ENCODE data around the gene THOP1.
A peak's percentile ranks its signal among the peaks of the same experiment; 100 is the strongest.

THOP1 gene

DNA sequence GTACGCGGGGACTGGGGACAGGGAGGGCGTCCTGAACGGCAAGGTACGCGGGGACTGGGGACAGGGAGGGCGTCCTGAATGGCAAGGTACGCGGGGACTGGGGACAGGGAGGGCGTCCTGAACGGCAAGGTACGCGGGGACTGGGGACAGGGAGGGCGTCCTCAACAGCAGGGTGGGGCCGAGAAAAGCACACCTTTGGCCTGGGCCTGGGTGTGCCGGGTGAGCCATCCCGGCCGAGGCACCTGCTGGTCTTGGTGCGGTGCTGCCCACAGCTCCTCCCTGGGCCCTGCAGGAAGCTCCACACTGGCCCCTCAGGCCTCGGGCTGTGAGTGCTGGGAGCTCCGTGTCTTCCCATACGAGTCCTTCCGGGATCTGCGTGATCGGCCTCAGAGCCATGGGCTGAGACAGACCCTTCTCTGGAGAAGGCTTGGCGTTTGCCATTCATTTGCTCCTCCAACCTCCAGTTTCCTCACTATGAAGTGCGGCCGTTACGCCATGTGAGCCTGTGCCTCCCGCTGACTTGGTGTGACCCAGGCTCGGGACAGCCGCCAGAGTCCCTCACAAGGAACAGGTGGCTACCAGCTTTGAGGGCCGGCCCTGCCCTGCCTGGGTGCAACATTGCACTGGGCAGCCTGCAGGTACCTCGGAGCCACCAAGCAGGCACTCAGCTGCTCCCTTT, 26.6 kb downstream of the THOP1 start:
- no peak for DNase-seq (ENCODE audit: low read depth in 1 of 2, low spot score in 1 of 2)
- H3K27ac ChIP-seq (replicated peaks) = no peak overlapping the region
- H3K4me3 ChIP-seq (replicated peaks; ENCODE audit: insufficient read depth, low read length) = no peak overlapping the region
- TF ChIP-seq SPI1 (IDR thresholded peaks at IDR 0.05; ENCODE audit: borderline replicate concordance, low read depth) = no peak
- TF ChIP-seq POLR2AphosphoS5 (IDR thresholded peaks at IDR 0.05; ENCODE audit: low read depth) = peak; percentile 7; the same call in 1 of the 2 replicates
- no peaks in the 10 kb centered on the region for H3K27me3 ChIP-seq (ENCODE audit: insufficient read depth, poor library complexity, severe bottlenecking)

DNA sequence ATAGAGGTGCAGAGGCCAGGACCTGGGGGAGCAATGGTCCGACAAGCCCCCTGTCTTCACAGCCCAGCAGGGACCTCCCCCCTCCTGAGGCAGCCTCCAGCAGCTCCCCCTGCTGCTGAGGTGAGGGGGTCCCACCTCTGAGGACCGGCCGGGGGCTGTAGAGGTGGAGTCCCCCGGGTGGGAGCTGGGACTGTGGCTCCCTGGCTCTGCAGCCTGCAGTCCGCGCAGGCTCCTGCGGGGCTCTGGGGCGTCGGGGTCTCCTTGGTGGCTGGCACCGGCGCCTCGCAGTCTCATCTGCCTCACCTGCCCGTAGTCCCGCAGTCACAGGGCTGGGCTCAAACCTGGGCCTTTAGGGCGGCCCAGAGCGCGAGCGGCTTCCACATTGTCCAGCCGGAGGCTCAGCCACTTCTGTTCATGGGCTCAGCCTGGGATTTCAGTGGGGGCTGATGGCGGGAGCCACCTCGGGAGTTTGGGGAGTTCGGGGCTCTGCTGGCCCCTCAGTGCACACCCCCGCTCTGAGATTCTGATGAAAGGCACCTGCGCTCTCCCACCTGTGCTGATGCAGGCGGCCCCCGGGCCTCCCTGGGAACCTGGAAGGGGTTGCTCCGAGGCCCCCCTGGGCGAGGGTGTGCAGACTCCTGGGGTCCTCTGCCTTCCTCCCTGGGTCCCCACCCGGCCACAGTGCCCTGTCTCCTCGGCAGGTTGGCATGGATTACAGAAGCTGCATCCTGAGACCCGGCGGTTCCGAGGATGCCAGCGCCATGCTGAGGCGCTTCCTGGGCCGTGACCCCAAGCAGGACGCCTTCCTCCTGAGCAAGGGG, 27.3 kb downstream of the THOP1 start:
- DNase-seq (ENCODE audit: low read depth in 1 of 2, low spot score in 1 of 2) = no peak
- no peak overlapping the region for H3K27ac ChIP-seq (replicated peaks)

DNA sequence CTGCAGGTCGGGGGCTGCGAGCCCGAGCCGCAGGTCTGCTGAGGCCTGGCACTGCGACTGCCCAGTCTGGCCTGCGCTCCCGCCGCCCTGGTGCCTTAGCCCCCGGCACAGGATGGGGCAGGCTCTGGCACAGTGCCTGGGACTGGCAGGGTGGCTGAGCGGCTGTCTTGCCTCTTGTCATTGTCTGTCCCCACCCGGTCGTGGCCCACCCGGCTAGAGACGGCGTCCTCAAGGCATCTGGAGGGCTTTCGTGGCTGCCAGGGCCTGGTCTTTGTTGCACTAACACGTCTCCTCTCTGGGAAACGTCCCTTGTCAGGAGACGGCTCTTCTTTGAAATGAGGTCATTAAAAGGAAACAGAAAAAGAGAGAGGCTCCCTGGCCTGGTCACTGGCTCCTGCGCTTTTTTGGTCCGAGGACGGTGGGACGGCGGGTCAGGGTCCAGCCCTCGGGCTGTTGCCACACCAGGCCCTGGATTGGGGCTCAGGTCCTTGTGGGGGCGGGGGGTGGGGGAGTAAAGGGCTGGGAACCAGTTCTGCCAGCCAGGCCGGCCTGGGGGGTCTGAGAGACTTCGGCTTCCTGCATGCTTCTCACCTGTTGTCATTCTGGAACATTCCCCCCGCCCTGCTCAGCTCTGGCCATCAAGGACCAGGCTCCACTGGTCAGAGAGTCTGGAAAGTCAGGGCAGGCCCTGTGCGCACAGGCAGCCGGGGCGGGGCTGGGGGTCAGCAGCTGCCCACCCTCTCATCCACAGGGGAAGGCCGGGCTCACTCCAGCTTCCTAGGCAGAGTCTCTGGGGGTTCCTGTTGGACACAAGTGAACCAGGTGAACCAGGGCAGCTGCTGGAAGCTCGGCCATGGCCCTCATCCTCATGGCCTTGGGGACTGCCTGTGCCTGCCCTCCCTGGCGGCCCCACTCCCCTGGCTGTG, 28.2 kb downstream of the THOP1 start:
- H3K27ac ChIP-seq (replicated peaks) = no peak overlapping the region

More for the DNA sequence above, 27.3 kb downstream of the THOP1 start:
- TF ChIP-seq GABPA (IDR thresholded peaks at IDR 0.05; ENCODE audit: low read depth) (no peak), SPI1 (IDR thresholded peaks at IDR 0.05; ENCODE audit: borderline replicate concordance, low read depth) (no peak)
- TF ChIP-seq, protein P1, sequence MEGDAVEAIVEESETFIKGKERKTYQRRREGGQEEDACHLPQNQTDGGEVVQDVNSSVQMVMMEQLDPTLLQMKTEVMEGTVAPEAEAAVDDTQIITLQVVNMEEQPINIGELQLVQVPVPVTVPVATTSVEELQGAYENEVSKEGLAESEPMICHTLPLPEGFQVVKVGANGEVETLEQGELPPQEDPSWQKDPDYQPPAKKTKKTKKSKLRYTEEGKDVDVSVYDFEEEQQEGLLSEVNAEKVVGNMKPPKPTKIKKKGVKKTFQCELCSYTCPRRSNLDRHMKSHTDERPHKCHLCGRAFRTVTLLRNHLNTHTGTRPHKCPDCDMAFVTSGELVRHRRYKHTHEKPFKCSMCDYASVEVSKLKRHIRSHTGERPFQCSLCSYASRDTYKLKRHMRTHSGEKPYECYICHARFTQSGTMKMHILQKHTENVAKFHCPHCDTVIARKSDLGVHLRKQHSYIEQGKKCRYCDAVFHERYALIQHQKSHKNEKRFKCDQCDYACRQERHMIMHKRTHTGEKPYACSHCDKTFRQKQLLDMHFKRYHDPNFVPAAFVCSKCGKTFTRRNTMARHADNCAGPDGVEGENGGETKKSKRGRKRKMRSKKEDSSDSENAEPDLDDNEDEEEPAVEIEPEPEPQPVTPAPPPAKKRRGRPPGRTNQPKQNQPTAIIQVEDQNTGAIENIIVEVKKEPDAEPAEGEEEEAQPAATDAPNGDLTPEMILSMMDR (IDR thresholded peaks at IDR 0.05; ENCODE audit: insufficient read depth, low read length) = no peak
- TF ChIP-seq, protein P2, sequence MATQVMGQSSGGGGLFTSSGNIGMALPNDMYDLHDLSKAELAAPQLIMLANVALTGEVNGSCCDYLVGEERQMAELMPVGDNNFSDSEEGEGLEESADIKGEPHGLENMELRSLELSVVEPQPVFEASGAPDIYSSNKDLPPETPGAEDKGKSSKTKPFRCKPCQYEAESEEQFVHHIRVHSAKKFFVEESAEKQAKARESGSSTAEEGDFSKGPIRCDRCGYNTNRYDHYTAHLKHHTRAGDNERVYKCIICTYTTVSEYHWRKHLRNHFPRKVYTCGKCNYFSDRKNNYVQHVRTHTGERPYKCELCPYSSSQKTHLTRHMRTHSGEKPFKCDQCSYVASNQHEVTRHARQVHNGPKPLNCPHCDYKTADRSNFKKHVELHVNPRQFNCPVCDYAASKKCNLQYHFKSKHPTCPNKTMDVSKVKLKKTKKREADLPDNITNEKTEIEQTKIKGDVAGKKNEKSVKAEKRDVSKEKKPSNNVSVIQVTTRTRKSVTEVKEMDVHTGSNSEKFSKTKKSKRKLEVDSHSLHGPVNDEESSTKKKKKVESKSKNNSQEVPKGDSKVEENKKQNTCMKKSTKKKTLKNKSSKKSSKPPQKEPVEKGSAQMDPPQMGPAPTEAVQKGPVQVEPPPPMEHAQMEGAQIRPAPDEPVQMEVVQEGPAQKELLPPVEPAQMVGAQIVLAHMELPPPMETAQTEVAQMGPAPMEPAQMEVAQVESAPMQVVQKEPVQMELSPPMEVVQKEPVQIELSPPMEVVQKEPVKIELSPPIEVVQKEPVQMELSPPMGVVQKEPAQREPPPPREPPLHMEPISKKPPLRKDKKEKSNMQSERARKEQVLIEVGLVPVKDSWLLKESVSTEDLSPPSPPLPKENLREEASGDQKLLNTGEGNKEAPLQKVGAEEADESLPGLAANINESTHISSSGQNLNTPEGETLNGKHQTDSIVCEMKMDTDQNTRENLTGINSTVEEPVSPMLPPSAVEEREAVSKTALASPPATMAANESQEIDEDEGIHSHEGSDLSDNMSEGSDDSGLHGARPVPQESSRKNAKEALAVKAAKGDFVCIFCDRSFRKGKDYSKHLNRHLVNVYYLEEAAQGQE (IDR thresholded peaks at IDR 0.05; ENCODE audit: insufficient replicate concordance, low read depth) = no peak
- Histone ChIP-seq H3K4me3 (replicated peaks; ENCODE audit: insufficient read depth, low read length) (no peak overlapping the region), H3K27me3 (ENCODE audit: insufficient read depth, poor library complexity, severe bottlenecking) (no peaks in the 10 kb centered on the region)

More for the DNA sequence above, 28.2 kb downstream of the THOP1 start:
- no peak for TF ChIP-seq POLR2AphosphoS5 (IDR thresholded peaks at IDR 0.05; ENCODE audit: low read depth)
- TF ChIP-seq GABPA (IDR thresholded peaks at IDR 0.05; ENCODE audit: low read depth) = no peak
- TF ChIP-seq, protein P2 (IDR thresholded peaks at IDR 0.05; ENCODE audit: insufficient replicate concordance, low read depth) = no peak
- no peak for TF ChIP-seq SPI1 (IDR thresholded peaks at IDR 0.05; ENCODE audit: borderline replicate concordance, low read depth)
- TF ChIP-seq, protein P1 (IDR thresholded peaks at IDR 0.05; ENCODE audit: insufficient read depth, low read length) = no peak
- H3K27me3 ChIP-seq (ENCODE audit: insufficient read depth, poor library complexity, severe bottlenecking) = no peaks in the 10 kb centered on the region
- no peak overlapping the region for H3K4me3 ChIP-seq (replicated peaks; ENCODE audit: insufficient read depth, low read length)
- DNase-seq (ENCODE audit: low read depth in 1 of 2, low spot score in 1 of 2) = no peak

Measured in HL-60 (cell line).